H1 (cell line): ENCODE results near the gene CELF4. TPM values are rescaled to one million over a fixed set of nuclear protein-coding genes. Genes with fewer than 3 reads are reported as not detected.

ENCODE experiments used
- BRCA1 ChIP-seq: IDR thresholded peaks from 2 replicates; pipeline ENCODE4 v1.6.1; 2012; ENCODE audit warnings: low read depth, low read length, improper control_type of control experiment
- CBX8 ChIP-seq: fragments of 300-800, 300-1000 bp; sonication (generic); IDR thresholded peaks from 2 replicates; pipeline ENCODE4 v1.7.1; 2016; ENCODE audit warnings: low read depth, low read length, borderline replicate concordance
- CHD1 ChIP-seq: IDR thresholded peaks from 2 replicates; pipeline ENCODE4 v1.6.1; 2012; ENCODE audit warnings: low read depth, low read length, improper control_type of control experiment
- KDM5A ChIP-seq: fragments of 200-600 bp; IDR thresholded peaks from 2 replicates; pipeline ENCODE4 v1.7.1; 2012; ENCODE audit warnings: mild to moderate bottlenecking, low read length, inconsistent platforms, mixed read lengths
- PHF8 ChIP-seq: fragments of 200-600 bp; sonication (generic); conservative IDR thresholded peaks from 2 replicates; pipeline ENCODE4 v1.7.1; 2012; ENCODE audit warnings: low read depth, mild to moderate bottlenecking, inconsistent platforms, low read length, moderate library complexity
- RBBP5 ChIP-seq: IDR thresholded peaks from 2 replicates; pipeline ENCODE4 v1.7.1; 2012; ENCODE audit warnings: low read depth, mild to moderate bottlenecking, inconsistent platforms, low read length, moderate library complexity, borderline replicate concordance
- SP4 ChIP-seq: IDR thresholded peaks from 2 replicates; pipeline ENCODE4 v1.6.1; 2012; ENCODE audit warnings: low read length, inconsistent platforms
- TBP ChIP-seq: IDR thresholded peaks from 2 replicates; pipeline ENCODE4 v1.6.1; 2011; ENCODE audit warnings: low read depth, low read length, improper control_type of control experiment
- polyA plus RNA-seq, 7 experiments: library from polyadenylated mRNA; depleted of rRNA in 3 of 7; stranded (reverse) in 5 of 7; unstranded in 2 of 7; fragments of >200 nt in 5 of 7; fragments of 200-250 nt in 2 of 7; gene quantifications; 1 replicate in 5 of 7; 2 replicates in 1 of 7; 4 replicates in 1 of 7; pipeline versions ENCODE4 v1.2.1 to v1.2.3, GENCODE V29; 2011 to 2013; ENCODE audit warnings: missing spikeins in 2 of 7, mixed read lengths in 2 of 7
- total RNA-seq: library from RNA; stranded (reverse); fragmentation: NEBNext Ultra II Directional; extraction: Animal tissue kit (Norgen Biotek cat#: 25700); gene quantifications from 2 replicates; pipeline ENCODE4 v1.2.1, GENCODE V29; 2021
- TF ChIP-seq, protein P1 (sequence below): fragments of 300-600 bp; sonication (generic); IDR thresholded peaks from 2 replicates; pipeline ENCODE4 v1.7.1; 2012; ENCODE audit warnings: low read length, moderate library complexity, mild to moderate bottlenecking, inconsistent platforms; ENCODE audit not compliant: insufficient replicate concordance

Gene CELF4
- total and polyA plus RNA-seq, 2 of the 8 experiments (the other 6 are each of a cell fraction or from before 2014, with no cell fraction given), result 1.6 to 3.4 TPM

GRCh38 chr18:37560003-37560402 is 5.6 kb downstream of the CELF4 start (continued):
- TF ChIP-seq, protein P1, sequence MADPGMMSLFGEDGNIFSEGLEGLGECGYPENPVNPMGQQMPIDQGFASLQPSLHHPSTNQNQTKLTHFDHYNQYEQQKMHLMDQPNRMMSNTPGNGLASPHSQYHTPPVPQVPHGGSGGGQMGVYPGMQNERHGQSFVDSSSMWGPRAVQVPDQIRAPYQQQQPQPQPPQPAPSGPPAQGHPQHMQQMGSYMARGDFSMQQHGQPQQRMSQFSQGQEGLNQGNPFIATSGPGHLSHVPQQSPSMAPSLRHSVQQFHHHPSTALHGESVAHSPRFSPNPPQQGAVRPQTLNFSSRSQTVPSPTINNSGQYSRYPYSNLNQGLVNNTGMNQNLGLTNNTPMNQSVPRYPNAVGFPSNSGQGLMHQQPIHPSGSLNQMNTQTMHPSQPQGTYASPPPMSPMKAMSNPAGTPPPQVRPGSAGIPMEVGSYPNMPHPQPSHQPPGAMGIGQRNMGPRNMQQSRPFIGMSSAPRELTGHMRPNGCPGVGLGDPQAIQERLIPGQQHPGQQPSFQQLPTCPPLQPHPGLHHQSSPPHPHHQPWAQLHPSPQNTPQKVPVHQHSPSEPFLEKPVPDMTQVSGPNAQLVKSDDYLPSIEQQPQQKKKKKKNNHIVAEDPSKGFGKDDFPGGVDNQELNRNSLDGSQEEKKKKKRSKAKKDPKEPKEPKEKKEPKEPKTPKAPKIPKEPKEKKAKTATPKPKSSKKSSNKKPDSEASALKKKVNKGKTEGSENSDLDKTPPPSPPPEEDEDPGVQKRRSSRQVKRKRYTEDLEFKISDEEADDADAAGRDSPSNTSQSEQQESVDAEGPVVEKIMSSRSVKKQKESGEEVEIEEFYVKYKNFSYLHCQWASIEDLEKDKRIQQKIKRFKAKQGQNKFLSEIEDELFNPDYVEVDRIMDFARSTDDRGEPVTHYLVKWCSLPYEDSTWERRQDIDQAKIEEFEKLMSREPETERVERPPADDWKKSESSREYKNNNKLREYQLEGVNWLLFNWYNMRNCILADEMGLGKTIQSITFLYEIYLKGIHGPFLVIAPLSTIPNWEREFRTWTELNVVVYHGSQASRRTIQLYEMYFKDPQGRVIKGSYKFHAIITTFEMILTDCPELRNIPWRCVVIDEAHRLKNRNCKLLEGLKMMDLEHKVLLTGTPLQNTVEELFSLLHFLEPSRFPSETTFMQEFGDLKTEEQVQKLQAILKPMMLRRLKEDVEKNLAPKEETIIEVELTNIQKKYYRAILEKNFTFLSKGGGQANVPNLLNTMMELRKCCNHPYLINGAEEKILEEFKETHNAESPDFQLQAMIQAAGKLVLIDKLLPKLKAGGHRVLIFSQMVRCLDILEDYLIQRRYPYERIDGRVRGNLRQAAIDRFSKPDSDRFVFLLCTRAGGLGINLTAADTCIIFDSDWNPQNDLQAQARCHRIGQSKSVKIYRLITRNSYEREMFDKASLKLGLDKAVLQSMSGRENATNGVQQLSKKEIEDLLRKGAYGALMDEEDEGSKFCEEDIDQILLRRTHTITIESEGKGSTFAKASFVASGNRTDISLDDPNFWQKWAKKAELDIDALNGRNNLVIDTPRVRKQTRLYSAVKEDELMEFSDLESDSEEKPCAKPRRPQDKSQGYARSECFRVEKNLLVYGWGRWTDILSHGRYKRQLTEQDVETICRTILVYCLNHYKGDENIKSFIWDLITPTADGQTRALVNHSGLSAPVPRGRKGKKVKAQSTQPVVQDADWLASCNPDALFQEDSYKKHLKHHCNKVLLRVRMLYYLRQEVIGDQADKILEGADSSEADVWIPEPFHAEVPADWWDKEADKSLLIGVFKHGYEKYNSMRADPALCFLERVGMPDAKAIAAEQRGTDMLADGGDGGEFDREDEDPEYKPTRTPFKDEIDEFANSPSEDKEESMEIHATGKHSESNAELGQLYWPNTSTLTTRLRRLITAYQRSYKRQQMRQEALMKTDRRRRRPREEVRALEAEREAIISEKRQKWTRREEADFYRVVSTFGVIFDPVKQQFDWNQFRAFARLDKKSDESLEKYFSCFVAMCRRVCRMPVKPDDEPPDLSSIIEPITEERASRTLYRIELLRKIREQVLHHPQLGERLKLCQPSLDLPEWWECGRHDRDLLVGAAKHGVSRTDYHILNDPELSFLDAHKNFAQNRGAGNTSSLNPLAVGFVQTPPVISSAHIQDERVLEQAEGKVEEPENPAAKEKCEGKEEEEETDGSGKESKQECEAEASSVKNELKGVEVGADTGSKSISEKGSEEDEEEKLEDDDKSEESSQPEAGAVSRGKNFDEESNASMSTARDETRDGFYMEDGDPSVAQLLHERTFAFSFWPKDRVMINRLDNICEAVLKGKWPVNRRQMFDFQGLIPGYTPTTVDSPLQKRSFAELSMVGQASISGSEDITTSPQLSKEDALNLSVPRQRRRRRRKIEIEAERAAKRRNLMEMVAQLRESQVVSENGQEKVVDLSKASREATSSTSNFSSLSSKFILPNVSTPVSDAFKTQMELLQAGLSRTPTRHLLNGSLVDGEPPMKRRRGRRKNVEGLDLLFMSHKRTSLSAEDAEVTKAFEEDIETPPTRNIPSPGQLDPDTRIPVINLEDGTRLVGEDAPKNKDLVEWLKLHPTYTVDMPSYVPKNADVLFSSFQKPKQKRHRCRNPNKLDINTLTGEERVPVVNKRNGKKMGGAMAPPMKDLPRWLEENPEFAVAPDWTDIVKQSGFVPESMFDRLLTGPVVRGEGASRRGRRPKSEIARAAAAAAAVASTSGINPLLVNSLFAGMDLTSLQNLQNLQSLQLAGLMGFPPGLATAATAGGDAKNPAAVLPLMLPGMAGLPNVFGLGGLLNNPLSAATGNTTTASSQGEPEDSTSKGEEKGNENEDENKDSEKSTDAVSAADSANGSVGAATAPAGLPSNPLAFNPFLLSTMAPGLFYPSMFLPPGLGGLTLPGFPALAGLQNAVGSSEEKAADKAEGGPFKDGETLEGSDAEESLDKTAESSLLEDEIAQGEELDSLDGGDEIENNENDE, result no peak
- no peak for TF ChIP-seq SP4
- TF ChIP-seq RBBP5, result no peak
- no peak for TF ChIP-seq BRCA1
- no peak for TF ChIP-seq CHD1
- TF ChIP-seq CBX8, result no peak
- TF ChIP-seq KDM5A, result no peak
- TF ChIP-seq TBP, result no peak
- no peak for TF ChIP-seq PHF8
